Ascending aorta (tissue), 2 donors: ENCODE results near the gene PERM1. TPM values are rescaled to one million over a fixed set of nuclear protein-coding genes. Genes with fewer than 3 reads are reported as not detected.
"Not testable (repeated sequence)": the region's sequence is repeated elsewhere in the genome, so short reads cannot be mapped to it uniquely, and the experiment has no call there.

Experiments used
- DNase-seq, 2 donors: peaks; one replicate each; pipeline ENCODE4 v3.0.0-alpha.2; 2019; ENCODE audit warnings: low spot score in 2 of 2
- H3K27ac ChIP-seq, 2 donors: fragments of 200-600 bp; sonication (generic); one replicate each; pipeline ENCODE4 v1.5.1; 2016 to 2017; ENCODE audit warnings: mild to moderate bottlenecking in 1 of 2
- H3K27me3 ChIP-seq: fragments of 200-600 bp; sonication (generic); one replicate; pipeline ENCODE4 v1.5.1; 2017
- H3K36me3 ChIP-seq, 2 donors: fragments of 200-600 bp; sonication (generic); one replicate each; pipeline ENCODE4 v1.5.1; 2016
- H3K4me1 ChIP-seq, 2 donors: fragments of 200-600 bp; sonication (generic); one replicate each; pipeline ENCODE4 v1.5.1; 2016 to 2017; ENCODE audit warnings: mild to moderate bottlenecking in 1 of 2
- H3K4me3 ChIP-seq, 2 donors: fragments of 200-600 bp; sonication (generic); one replicate each; pipeline ENCODE4 v1.5.1; 2016 to 2017; ENCODE audit warnings: mild to moderate bottlenecking in 1 of 2
- H3K9me3 ChIP-seq, 2 donors: fragments of 200-600 bp; sonication (generic); one replicate each; pipeline ENCODE4 v1.5.1; 2016
- CTCF ChIP-seq, 3 experiments: fragments of 200-600 bp in 2 of 3; fragments of 450-650 bp in 1 of 3; sonication (generic) in 2 of 3; IDR thresholded peaks; one replicate each; pipeline ENCODE4 v1.5.1; 2016 to 2019; ENCODE audit warnings: antibody characterized with exemption in 3 of 3, mild to moderate bottlenecking in 1 of 3, moderate library complexity in 1 of 3
- intact Hi-C: fragments of 100-400 bp; cut with DNase I; formaldehyde crosslinking; loops from one replicate; pipeline ENCODE4 v1.15.1; 2023
- total RNA-seq: library from RNA; depleted of rRNA; stranded (reverse); fragments of >200 nt; gene quantifications from one replicate; pipeline ENCODE4 v1.1.0, GENCODE V29; 2016

The PERM1 gene
- total RNA-seq, 1 donor from 2014 or later = not detected

GRCh38 chr1:979744-980072 lies 2.2 kb downstream of the PERM1 start:
- H3K27me3 ChIP-seq = peaks cover under 1% of the 10 kb centered on the region
- TF ChIP-seq CTCF (IDR thresholded peaks at IDR 0.05) = no peak
- intact Hi-C loops = no loop called here

DNA sequence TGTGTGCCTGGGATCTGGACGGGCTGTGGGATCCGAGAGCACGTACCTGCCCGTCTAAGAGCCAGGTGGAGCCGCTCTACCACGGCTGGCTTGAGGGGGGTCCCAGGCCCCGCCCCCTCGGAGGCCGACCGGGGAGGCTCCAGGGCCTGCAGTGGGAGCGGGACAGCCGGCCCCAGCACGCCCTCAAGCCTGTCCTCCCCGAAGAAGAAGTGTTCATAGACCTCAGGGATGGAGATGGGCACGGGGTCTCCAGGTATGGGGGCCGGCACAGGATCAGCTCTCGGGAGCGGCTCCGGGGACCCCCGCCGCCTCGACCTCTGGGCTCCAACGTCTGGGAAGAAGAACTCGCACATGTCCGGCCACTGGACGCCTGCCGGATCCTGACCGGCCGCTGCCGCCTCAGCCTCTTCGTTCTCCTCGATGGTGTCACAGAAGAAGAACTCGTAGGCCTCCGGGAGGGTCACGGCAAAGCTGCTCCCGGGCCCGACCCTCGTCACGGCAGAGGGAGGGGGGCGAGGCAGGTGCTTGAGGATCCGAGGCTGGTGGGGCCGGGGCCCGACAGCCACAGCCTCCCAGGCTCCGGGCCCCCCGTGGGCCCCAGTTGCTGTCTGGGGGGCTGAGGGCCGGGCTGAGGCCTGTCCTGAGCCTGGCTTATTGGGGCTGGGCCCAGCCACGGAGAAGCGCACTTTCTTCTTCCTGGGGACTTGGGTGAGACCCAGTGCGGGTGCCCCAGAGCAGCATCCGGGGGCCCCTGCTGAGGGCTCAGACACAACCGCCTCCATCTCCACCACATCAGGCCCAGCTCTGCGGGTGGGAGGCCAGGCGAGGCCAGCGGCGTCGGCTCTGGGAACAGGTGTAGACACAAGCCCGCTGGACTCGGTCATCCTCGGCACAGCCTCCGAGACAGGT lies 2.8 kb downstream of the PERM1 start:
- no peak overlapping the region for H3K27ac ChIP-seq
- peaks cover 2 to 3% of the 10 kb centered on the region in 2 donors for H3K4me1 ChIP-seq
- TF ChIP-seq CTCF (IDR thresholded peaks at IDR 0.05) = no peak
- no peak overlapping the region for H3K4me3 ChIP-seq
- no peaks in the 10 kb centered on the region for H3K9me3 ChIP-seq
- peaks cover 3% of the 10 kb centered on the region for H3K27me3 ChIP-seq
- H3K36me3 ChIP-seq = no peaks in the 10 kb centered on the region
- DNase-seq = no peak
- intact Hi-C loops = no loop called here

More at GRCh38 chr1:979744-980072, 2.2 kb downstream of the PERM1 start:
- DNase-seq = no peak
- no peaks in the 10 kb centered on the region for H3K9me3 ChIP-seq
- H3K4me1 ChIP-seq = peaks cover 2 to 3% of the 10 kb centered on the region in 2 donors
- H3K4me3 ChIP-seq = no peak overlapping the region
- H3K36me3 ChIP-seq = no peaks in the 10 kb centered on the region
- H3K27ac ChIP-seq = no peak overlapping the region

GRCh38 chr1:978069-978834 lies 3.6 kb downstream of the PERM1 start:
- no peak for DNase-seq
- Histone ChIP-seq H3K4me1 (peaks cover 2 to 3% of the 10 kb centered on the region in 2 donors), H3K27me3 (peaks cover 10% of the 10 kb centered on the region), H3K9me3 (no peaks in the 10 kb centered on the region), H3K27ac (no peak overlapping the region), H3K36me3 (no peaks in the 10 kb centered on the region), H3K4me3 (no peak overlapping the region)
- intact Hi-C loops = no loop called here
- no peak for TF ChIP-seq CTCF (IDR thresholded peaks at IDR 0.05)

DNA sequence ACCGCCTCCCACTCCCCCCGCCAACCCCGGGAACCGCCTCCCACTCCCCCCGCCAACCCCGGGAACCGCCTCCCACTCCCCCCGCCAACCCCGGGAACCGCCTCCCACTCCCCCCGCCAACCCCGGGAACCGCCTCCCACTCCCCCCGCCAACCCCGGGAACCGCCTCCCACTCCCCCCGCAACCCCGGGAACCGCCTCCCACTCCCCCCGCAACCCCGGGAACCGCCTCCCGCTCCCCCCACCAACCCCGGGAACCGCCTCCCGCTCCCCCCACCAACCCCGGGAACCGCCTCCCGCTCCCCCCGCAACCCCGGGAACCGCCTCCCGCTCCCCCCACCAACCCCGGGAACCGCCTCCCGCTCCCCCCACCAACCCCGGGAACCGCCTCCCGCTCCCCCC lies 5.1 kb downstream of the PERM1 start:
- H3K9me3 ChIP-seq, H3K36me3 ChIP-seq, H3K4me3 ChIP-seq, H3K27ac ChIP-seq, H3K4me1 ChIP-seq, DNase-seq, intact Hi-C loops: not testable (repeated sequence)
- H3K27me3 ChIP-seq = peaks cover 14% of the 10 kb centered on the region

- H3K36me3 ChIP-seq = no peaks in the 10 kb centered on the region
- H3K4me1 ChIP-seq = peaks cover 2 to 3% of the 10 kb centered on the region in 2 donors
- peak overlapping the region; percentile 16 to 55 for H3K4me3 ChIP-seq
- DNase-seq = no peak
- H3K27me3 ChIP-seq = peaks cover 21% of the 10 kb centered on the region
- H3K27ac ChIP-seq = no peak overlapping the region
- intact Hi-C loops = no loop called here
- peak in 2 of 3 experiments; percentile 67 to 73 for TF ChIP-seq CTCF (IDR thresholded peaks at IDR 0.05)
- no peaks in the 10 kb centered on the region for H3K9me3 ChIP-seq
Measured at GRCh38 chr1:975896-976683, 5.8 kb downstream of the PERM1 start.
